HTR-8/SVneo (cell line): ENCODE results near the gene EIF4E1B.

Source experiments
- DNase-seq: peaks from one replicate; pipeline ENCODE4 v3.0.0; 2011; ENCODE audit warnings: low spot score, mixed read lengths; ENCODE audit not compliant: insufficient read length
- FAIRE-seq: peaks from 2 replicates; lab custom pipeline; 2011; peaks lifted over from hg19 to GRCh38; lab: Jason Lieb, UNC

Gene EIF4E1B

GRCh38 chr5:176624938-176625337 is 5.5 kb upstream of the EIF4E1B start:
- no peak for FAIRE-seq

GRCh38 chr5:176625512-176625911 is 5.0 kb upstream of the EIF4E1B start:
- no peak for DNase-seq
- FAIRE-seq = no peak

More at GRCh38 chr5:176624938-176625337, 5.5 kb upstream of the EIF4E1B start:
- DNase-seq = no peak

- DNase-seq (no peak), FAIRE-seq (no peak)
These were observed 4.3 kb upstream of the EIF4E1B start for GRCh38 chr5:176625966-176626875.

GRCh38 chr5:176626876-176627236 is 3.6 kb upstream of the EIF4E1B start:
- FAIRE-seq (no peak), DNase-seq (no peak)

DNA sequence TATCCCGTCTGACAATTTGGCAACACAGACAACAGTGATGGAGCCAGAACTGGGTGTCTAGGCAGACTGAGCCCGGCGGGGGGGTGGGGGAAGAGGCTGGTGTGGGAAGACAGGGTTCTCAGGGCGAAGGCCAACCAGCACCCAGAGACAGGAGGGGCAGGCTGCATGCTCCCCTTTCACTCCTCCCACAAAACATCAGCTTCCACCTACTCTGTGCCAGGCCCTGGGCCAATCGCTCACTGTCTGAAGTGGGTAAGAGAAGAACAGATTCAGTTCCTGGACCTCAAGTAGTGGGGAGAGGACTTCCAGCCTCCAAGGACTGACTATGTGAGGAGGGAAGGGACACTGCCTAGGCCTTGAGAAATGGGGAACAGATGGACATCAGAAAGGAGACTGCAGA is 2.9 kb upstream of the EIF4E1B start:
- DNase-seq (no peak), FAIRE-seq (no peak)

DNA sequence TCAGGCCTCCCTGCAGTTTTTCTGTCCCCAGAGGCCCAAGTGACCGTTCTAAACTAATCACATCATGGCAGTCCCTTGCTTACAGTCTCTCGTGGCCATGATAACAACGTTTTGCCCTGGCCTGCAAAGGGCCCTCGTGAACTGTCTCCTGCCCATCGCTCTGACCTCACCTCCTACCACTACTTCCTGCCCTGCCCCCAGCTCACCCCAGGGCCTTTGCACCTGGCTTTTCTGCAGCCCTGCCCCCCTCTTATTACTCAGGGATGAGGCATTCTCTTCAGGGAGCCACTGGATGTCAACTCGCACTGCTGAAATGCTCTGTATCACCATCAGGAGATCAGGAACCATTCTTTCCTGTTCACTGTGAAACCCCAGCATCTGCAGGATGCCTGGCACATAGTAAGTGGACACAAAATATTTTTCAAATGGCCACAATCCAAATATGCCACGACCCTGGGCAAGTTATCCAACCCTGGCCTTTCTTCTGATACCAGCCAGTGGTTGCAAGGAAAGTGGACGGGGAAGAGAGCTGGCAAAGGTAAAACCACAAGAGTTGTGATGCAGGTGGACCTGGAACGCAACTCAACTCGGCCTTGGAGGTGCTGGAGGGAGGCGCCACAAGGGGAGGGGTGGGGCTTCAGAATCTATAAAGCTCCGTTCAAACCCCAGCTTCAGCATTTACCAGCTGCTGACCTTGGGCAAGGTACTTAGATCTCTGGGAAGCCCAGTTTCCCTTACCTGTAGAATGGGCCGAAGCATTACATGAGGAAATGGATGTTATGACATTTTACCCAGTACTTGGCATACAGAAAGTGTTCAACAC is 1.9 kb upstream of the EIF4E1B start:
- DNase-seq = no peak
- no peak for FAIRE-seq

DNA sequence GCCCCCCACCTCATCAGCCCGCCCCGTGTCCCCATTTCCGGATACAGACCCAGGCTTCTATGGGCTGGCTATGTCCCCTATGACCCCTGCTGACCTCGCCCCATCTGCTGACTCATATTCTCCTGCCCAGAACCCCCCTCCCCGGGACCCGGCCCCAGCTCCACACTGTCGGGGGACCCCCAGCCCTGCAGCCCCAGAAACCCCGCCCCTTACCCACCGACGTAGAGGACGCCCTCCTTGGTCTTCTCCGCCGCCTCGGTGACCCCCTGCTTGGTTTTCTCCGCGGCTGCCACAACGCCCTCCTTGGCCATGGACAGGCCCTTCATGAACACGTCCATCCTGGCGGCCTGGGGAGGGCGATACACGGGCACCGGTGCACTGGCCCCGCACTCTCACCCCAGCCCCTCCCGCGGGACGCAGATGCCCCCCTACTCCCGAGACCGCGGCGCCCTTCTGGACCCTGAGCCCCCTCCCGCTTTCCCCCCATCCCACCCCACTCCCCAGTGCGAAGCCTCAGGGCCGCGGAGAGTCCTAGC is 1.1 kb upstream of the EIF4E1B start:
- DNase-seq (no peak), FAIRE-seq (no peak)

GRCh38 chr5:176630681-176631222 is 277 bp downstream of the EIF4E1B start:
- FAIRE-seq = peak; percentile 70
- DNase-seq = no peak

DNA sequence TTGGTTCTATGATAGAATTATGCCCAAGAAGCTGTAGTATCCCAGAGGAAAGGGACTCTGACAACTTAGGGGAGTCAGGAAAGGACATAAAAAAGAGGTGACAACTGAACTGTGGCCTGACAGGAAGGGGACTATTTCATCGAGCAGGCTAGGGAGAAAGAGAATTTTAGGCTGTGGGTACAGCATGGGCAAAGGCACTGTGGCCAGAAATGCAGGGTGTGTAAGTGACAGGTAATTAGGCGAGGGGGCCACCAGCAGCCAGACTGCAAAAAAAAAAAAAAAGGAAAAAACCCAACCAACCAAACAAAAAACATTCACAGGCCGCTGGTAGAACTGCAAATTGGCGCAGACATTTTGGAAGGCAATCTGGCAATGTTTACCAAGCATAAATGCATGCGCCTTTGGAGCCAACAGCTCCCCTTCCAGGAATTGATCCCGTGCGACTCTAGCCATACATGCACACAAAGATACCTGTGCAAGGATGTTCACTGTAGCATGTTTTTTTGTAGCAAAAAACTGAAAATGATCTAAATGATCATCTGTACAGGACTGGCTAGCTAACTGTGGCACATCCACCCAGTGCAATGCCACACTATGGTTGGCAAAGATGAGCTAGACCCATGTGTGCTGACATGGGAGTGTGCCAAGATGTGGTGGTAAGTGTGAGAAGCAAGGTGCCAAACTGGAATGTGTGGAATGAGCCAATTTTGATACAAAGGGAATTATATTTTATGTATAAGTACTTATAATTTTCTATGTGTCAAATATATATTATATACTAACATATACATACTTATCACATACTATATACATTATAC is 1.1 kb downstream of the EIF4E1B start:
- no peak for FAIRE-seq
- no peak for DNase-seq

GRCh38 chr5:176632745-176633144 is 2.3 kb downstream of the EIF4E1B start:
- FAIRE-seq (no peak), DNase-seq (no peak)

DNA sequence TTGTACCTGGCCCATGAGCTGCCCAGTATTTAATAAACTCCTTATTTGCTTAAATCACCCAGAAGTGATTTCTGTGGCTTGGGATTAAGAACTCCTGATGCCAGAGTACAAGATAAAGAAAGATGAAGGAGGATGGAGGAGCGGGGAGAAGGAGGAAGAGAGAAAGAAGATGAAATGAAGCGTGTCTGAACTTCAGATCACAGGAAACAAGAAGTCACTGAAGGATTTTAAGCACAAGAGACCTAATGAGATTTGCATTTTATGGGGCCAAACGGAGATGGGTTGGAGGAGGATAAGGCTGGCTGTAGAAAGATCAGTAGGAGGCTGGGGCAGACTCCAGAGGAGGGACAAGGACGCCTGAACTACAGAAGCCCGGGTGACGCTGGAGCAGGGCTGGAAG is 3.1 kb downstream of the EIF4E1B start:
- DNase-seq (no peak), FAIRE-seq (no peak)

DNA sequence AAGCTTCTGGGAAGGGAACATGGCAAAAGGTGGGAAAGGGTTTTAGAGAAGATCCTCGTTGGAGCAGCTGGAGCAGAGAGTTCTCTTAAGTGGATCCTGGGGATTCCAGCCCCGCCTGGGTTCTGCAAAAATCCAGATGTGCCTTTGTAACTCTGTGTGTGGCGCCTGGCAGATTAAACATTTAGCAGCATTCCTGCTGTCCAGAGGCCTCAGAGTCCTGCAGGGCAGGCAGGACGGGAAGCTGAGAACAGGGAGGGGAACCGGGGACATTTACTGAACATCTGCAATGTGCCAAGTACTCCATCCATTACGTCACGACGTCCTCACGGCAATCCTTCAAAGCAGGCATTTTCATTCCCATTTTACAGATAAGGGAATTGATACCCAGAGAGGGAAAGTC is 6.0 kb downstream of the EIF4E1B start:
- DNase-seq (no peak), FAIRE-seq (no peak)

DNA sequence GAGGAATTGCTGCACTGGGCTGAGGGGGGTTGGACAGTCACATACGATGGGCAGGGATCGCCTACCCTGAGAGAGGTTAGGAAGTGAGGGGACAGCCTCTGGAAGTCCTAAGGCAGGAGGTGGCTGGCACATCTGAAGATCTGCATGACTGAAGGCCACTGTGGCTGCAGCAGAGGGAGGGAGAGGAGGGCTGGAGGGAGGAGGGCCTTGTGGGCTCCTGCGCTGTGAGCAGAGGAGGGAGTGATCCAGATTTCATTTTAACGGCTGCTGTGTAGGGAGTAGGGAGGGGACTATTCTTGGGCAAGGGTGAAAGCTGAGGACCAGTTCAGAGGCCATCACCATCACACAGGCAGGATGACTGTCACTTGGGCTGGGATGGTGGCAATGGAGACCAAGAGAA is 7.1 kb downstream of the EIF4E1B start:
- no peak for DNase-seq
- no peak for FAIRE-seq

- FAIRE-seq = no peak
These were observed 8.0 kb downstream of the EIF4E1B start for GRCh38 chr5:176638437-176638836.

GRCh38 chr5:176639208-176639607 is 8.7 kb downstream of the EIF4E1B start:
- FAIRE-seq (peak; percentile 48), DNase-seq (no peak)

More at GRCh38 chr5:176638437-176638836, 8.0 kb downstream of the EIF4E1B start:
- no peak for DNase-seq

DNA sequence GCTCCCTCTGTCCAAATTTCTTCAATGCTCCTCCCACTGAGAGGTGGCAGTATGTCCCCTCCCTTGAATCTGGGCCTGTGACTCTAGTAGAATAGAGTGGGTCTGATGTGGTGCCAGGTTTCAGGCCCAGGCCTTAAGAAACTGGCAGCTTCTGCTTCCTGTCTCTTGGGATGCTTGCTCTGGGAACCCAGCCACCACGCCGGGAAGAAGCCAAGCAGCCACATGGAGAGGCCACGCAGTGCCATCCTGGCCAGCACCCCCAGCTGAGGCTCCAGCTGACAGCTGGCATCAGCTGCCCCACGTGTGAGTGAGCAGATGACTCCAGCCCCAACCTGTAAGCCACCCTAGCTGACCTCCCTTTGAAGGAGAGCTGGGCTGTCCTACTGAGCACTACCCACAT is 9.5 kb downstream of the EIF4E1B start:
- no peak for FAIRE-seq
- no peak for DNase-seq

DNA sequence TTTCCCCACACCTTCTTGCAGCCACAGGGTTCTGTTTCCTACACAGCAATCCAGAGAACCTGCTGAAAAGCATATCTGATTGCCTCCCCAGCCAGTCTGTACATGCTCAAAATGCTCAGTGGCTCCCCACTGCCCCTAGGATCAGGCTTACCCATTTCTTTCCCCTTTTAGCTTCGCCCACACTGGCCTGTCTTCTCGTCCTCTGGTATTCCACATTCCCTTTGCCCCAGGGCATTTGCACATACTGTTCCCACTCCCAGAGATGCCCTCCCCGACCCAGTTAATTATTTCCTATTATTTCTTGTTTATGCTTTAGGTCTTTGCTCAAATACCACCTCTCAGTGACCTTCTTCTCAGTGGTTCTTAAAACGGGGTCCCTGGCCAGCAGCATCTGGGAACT is 10.1 kb downstream of the EIF4E1B start:
- FAIRE-seq (no peak), DNase-seq (no peak)

DNA sequence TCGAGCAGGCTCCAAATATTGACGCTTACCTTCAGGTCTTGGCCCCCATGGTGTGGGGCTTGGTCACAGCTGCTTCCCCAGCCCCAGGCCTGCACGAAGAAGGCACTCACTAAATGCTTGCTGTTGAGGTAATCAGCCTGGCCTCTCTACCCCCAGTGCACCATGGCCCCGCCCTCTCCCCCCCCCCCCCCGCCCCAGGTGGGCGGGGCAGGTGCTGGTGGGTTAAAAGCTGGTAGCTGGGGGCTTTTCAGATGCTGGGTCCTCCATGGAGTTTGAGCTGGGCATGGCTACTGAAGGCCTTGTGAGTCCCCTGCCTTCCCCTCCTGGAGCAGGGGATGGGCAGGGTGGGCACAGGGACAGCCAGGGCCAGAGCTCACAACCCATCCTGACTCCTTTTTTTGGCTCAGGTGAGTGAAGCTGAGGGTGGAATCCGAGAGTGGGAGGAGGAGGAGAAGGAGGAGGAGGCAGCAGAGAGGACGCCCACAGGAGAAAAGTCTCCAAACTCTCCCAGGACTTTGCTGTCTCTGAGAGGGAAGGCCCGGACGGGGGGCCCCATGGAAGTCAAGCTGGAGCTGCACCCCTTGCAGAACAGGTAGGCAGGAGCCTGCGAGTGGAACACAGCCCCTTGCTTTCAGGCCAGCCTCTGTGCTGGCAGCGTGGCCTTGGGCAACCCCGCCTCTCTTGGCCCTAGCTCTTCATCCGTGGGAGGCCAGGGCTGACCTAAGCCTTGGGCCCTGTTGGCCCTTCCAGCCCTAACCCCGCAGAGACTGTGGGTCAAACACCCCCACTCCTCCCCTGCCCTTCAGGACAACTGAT is 12.4 kb downstream of the EIF4E1B start:
- DNase-seq (no peak), FAIRE-seq (no peak)
